DOHH2 (cell line): ENCODE results near the gene MMAB.

Experiments
- H3F3A ChIP-seq: fragments of 200-600 bp; sonication (generic), shearing (Covaris generic); 2 replicates; pipeline ENCODE4 v1.6.0; 2016; ENCODE audit warnings: antibody characterized with exemption, mild to moderate bottlenecking; ENCODE audit not compliant: control insufficient read depth, insufficient read depth
- H3K27ac ChIP-seq: fragments of 200-600 bp; sonication (generic); 2 replicates; pipeline ENCODE4 v1.5.1; 2014; ENCODE audit warnings: low read depth, mild to moderate bottlenecking, low read length, moderate library complexity
- H3K27me3 ChIP-seq: fragments of 200-600 bp; sonication (generic); 2 replicates; pipeline ENCODE4 v1.6.1; 2014; ENCODE audit warnings: mild to moderate bottlenecking, low read length, mixed read lengths; ENCODE audit not compliant: control insufficient read depth
- H3K36me3 ChIP-seq: fragments of 200-600 bp; sonication (generic); 2 replicates; pipeline ENCODE4 v1.6.1; 2014; ENCODE audit warnings: mild to moderate bottlenecking, low read length, moderate library complexity, mixed read lengths; ENCODE audit not compliant: control insufficient read depth
- H3K4me1 ChIP-seq: fragments of 200-600 bp; sonication (generic); 2 replicates; pipeline ENCODE4 v1.6.1; 2014; ENCODE audit warnings: mild to moderate bottlenecking, low read length, mixed read lengths; ENCODE audit not compliant: control insufficient read depth
- H3K4me2 ChIP-seq: fragments of 200-600 bp; sonication (generic); 2 replicates; pipeline ENCODE4 v1.6.0; 2014; ENCODE audit warnings: mild to moderate bottlenecking, low read length, moderate library complexity
- H3K4me3 ChIP-seq: fragments of 200-600 bp; sonication (generic); 2 replicates; pipeline ENCODE4 v1.5.1; 2014; ENCODE audit warnings: mild to moderate bottlenecking, low read length, mixed read lengths
- H3K79me2 ChIP-seq: fragments of 200-600 bp; sonication (generic); 2 replicates; pipeline ENCODE4 v1.6.1; 2014; ENCODE audit warnings: mild to moderate bottlenecking, low read length, mixed read lengths; ENCODE audit not compliant: control insufficient read depth
- H3K9me2 ChIP-seq: fragments of 200-600 bp; sonication (generic); replicated peaks from 2 replicates; pipeline ENCODE4 v1.6.1; 2014; ENCODE audit warnings: mild to moderate bottlenecking, low read length, mixed read lengths; ENCODE audit not compliant: control insufficient read depth
- H3K9me3 ChIP-seq: fragments of 200-600 bp; sonication (generic); 2 replicates; pipeline ENCODE4 v1.6.1; 2014; ENCODE audit warnings: antibody characterized with exemption, low read length, mixed read lengths; ENCODE audit not compliant: control insufficient read depth, insufficient read depth
- H4K20me1 ChIP-seq: fragments of 200-600 bp; sonication (generic); 2 replicates; pipeline ENCODE4 v1.6.0; 2014; ENCODE audit warnings: low read depth, mild to moderate bottlenecking, antibody characterized with exemption, low read length, moderate library complexity; ENCODE audit not compliant: control insufficient read depth, insufficient read depth
- EZH2phosphoT487 ChIP-seq: fragments of 200-600 bp; sonication (generic); IDR thresholded peaks from 2 replicates; pipeline ENCODE4 v1.6.1; 2017; ENCODE audit warnings: borderline replicate concordance, mild to moderate bottlenecking, antibody characterized with exemption, low read length, moderate library complexity, mixed read lengths
- TF ChIP-seq, protein P1 (sequence below): fragments of 200-600 bp; sonication (generic); IDR thresholded peaks from one replicate; pipeline ENCODE4 v1.5.1; 2014; ENCODE audit warnings: antibody characterized with exemption, mild to moderate bottlenecking, low read depth, low read length; ENCODE audit not compliant: poor library complexity, severe bottlenecking

Gene MMAB

DNA sequence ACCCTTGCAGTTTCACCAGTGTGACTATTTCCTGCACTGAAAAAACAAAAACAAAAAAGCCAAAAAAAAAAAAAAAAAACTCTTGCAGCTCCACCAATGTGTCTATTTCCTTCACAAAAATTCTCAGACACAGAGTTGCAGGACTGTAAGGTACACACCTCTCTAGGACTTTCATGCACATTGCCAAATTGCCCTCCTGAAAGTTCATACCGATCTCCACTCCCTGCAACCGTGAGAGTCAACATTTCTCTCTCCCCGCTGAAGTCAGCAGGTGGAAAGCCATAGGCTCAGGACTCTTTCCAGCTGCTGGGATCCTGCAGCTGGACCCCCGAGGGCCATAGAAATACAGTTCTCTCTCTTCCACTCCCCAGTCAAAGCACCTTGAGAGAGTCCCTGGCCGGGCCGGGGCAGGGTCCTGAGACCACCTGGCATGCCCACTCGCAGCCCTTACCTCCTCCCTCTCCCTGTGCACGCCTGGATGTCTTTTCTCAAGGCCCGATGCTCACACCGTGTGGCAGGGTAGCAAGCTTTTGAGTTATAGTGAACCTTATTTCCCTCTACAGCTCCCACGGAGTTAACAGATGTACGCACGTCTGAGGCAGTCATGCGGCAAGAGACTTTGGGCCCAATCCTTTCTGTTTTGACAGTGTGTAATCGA lies 23.6 kb downstream of the MMAB start:
- H3K4me3 ChIP-seq: no peak overlapping the region
- no peaks in the 10 kb centered on the region for H3K36me3 ChIP-seq
- H3F3A ChIP-seq: no peaks in the 10 kb centered on the region
- TF ChIP-seq EZH2phosphoT487: no peak
- TF ChIP-seq, protein P1, sequence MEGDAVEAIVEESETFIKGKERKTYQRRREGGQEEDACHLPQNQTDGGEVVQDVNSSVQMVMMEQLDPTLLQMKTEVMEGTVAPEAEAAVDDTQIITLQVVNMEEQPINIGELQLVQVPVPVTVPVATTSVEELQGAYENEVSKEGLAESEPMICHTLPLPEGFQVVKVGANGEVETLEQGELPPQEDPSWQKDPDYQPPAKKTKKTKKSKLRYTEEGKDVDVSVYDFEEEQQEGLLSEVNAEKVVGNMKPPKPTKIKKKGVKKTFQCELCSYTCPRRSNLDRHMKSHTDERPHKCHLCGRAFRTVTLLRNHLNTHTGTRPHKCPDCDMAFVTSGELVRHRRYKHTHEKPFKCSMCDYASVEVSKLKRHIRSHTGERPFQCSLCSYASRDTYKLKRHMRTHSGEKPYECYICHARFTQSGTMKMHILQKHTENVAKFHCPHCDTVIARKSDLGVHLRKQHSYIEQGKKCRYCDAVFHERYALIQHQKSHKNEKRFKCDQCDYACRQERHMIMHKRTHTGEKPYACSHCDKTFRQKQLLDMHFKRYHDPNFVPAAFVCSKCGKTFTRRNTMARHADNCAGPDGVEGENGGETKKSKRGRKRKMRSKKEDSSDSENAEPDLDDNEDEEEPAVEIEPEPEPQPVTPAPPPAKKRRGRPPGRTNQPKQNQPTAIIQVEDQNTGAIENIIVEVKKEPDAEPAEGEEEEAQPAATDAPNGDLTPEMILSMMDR: no peak
- H3K27ac ChIP-seq: no peak overlapping the region
- H3K4me2 ChIP-seq: no peak overlapping the region
- H3K27me3 ChIP-seq: no peaks in the 10 kb centered on the region; the same call in 1 of the 2 replicates
- no peaks in the 10 kb centered on the region for H3K4me1 ChIP-seq
- no peaks in the 10 kb centered on the region for H4K20me1 ChIP-seq
- H3K79me2 ChIP-seq: no peaks in the 10 kb centered on the region
- no peaks in the 10 kb centered on the region for H3K9me2 ChIP-seq
- no peaks in the 10 kb centered on the region for H3K9me3 ChIP-seq

DNA sequence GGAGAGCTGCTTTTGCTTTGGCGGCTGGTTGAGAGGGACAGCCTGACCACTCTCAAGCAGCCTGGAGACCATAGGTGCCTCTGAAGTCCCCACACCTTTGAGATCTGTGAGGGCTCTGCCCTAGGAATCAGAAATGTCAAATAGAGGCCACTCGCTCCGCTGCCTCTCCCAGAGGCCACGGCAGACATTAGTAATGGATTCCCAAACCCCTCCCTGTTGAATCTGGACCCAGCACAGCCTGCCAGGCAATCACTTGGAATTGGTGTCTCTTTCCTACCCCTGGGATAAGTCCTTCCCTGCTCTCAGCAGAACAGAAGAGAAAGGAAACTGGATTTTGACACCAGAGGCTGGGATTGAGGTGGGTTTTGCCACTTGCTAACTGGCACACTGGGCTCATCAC lies 25.0 kb downstream of the MMAB start:
- Histone ChIP-seq H3K4me2 (no peak overlapping the region), H3K27me3 (no peaks in the 10 kb centered on the region; the same call in 1 of the 2 replicates), H3K9me2 (no peaks in the 10 kb centered on the region), H3K9me3 (no peaks in the 10 kb centered on the region), H3F3A (no peaks in the 10 kb centered on the region), H3K79me2 (no peaks in the 10 kb centered on the region), H3K4me1 (no peaks in the 10 kb centered on the region), H3K4me3 (no peak overlapping the region), H3K27ac (no peak overlapping the region), H3K36me3 (no peaks in the 10 kb centered on the region), H4K20me1 (no peaks in the 10 kb centered on the region)
- no peak for TF ChIP-seq EZH2phosphoT487
- TF ChIP-seq, protein P1: no peak

DNA sequence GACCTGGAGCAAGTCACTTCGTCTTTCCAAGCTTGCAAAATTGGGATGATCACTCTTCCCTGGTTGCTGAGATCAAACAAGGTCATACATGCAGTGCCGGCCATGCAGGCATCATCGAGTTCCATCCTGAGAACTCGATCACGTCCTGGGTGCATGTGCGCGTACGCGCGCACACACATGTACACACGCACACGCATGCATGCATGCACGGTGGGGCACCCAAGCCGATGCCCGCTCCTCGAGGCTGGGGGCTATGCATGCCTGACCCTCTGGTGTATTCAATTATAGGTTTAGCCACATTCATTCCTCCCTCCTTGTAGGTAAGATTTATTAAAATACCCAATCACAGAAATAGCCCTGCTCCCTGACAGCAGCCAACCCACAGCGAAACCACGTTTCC lies 26.0 kb downstream of the MMAB start:
- no peaks in the 10 kb centered on the region for H3K9me3 ChIP-seq
- no peaks in the 10 kb centered on the region for H3K79me2 ChIP-seq
- H3K36me3 ChIP-seq: no peaks in the 10 kb centered on the region
- H3K27ac ChIP-seq: no peak overlapping the region
- no peaks in the 10 kb centered on the region for H3F3A ChIP-seq
- no peaks in the 10 kb centered on the region for H3K4me1 ChIP-seq
- H3K4me2 ChIP-seq: no peak overlapping the region
- TF ChIP-seq EZH2phosphoT487: no peak
- TF ChIP-seq, protein P1: no peak
- H4K20me1 ChIP-seq: no peaks in the 10 kb centered on the region
- H3K9me2 ChIP-seq: no peaks in the 10 kb centered on the region
- no peak overlapping the region for H3K4me3 ChIP-seq
- no peaks in the 10 kb centered on the region; the same call in 1 of the 2 replicates for H3K27me3 ChIP-seq
